ENCODE data around the gene SERPING1.

SERPING1 gene

GRCh38 chr11:57567515-57568329, 29.8 kb upstream of the SERPING1 start, which contains the start of gene UBE2L6:
Gene UBE2L6 (minus strand): TSS chr11:57567672. CDS start chr11:57567611, 61 bp downstream.
- no peak for TF ChIP-seq CTCF (IDR thresholded peaks at IDR 0.05; ENCODE audit: insufficient read depth, low read length, poor library complexity, severe bottlenecking)
- peak; percentile 83 for DNase-seq (ENCODE audit: extremely low read depth, insufficient read length)
- Histone ChIP-seq H3K4me3 (replicated peaks; ENCODE audit: low read depth, low read length) (peak within 1 kb of the TSS; percentile 95), H3K27me3 (replicated peaks; ENCODE audit: control insufficient read depth, insufficient read depth, low read length) (no peaks in the 10 kb centered on the region), H3K36me3 (ENCODE audit: control insufficient read depth, insufficient read depth, low read length) (no peaks in the 10 kb centered on the region)

- H3K4me3 ChIP-seq (replicated peaks; ENCODE audit: low read depth, low read length): peak overlapping the region; percentile 95
- TF ChIP-seq CTCF (IDR thresholded peaks at IDR 0.05; ENCODE audit: insufficient read depth, low read length, poor library complexity, severe bottlenecking): peak; percentile 95
- no peaks in the 10 kb centered on the region for H3K36me3 ChIP-seq (ENCODE audit: control insufficient read depth, insufficient read depth, low read length)
- DNase-seq (ENCODE audit: extremely low read depth, insufficient read length): peak; percentile 22
- no peaks in the 10 kb centered on the region for H3K27me3 ChIP-seq (replicated peaks; ENCODE audit: control insufficient read depth, insufficient read depth, low read length)
These were observed 29.1 kb upstream of the SERPING1 start for GRCh38 chr11:57568330-57568766.

- TF ChIP-seq CTCF (IDR thresholded peaks at IDR 0.05; ENCODE audit: insufficient read depth, low read length, poor library complexity, severe bottlenecking): no peak
- H3K36me3 ChIP-seq (ENCODE audit: control insufficient read depth, insufficient read depth, low read length): no peaks in the 10 kb centered on the region
- DNase-seq (ENCODE audit: extremely low read depth, insufficient read length): no peak
These were observed 25.9 kb upstream of the SERPING1 start for GRCh38 chr11:57571606-57572005.

GRCh38 chr11:57574061-57574460, 23.4 kb upstream of the SERPING1 start:
- H3K4me3 ChIP-seq (replicated peaks; ENCODE audit: low read depth, low read length): no peak overlapping the region

More at GRCh38 chr11:57571606-57572005, 25.9 kb upstream of the SERPING1 start:
- no peak overlapping the region for H3K4me3 ChIP-seq (replicated peaks; ENCODE audit: low read depth, low read length)
- H3K27me3 ChIP-seq (replicated peaks; ENCODE audit: control insufficient read depth, insufficient read depth, low read length): no peaks in the 10 kb centered on the region

GRCh38 chr11:57584341-57584740, 13.1 kb upstream of the SERPING1 start:
- H3K36me3 ChIP-seq (ENCODE audit: control insufficient read depth, insufficient read depth, low read length): no peaks in the 10 kb centered on the region
- no peak for DNase-seq (ENCODE audit: extremely low read depth, insufficient read length)
- no peaks in the 10 kb centered on the region for H3K27me3 ChIP-seq (replicated peaks; ENCODE audit: control insufficient read depth, insufficient read depth, low read length)
- H3K4me3 ChIP-seq (replicated peaks; ENCODE audit: low read depth, low read length): no peak overlapping the region
- no peak for TF ChIP-seq CTCF (IDR thresholded peaks at IDR 0.05; ENCODE audit: insufficient read depth, low read length, poor library complexity, severe bottlenecking)

More at GRCh38 chr11:57574061-57574460, 23.4 kb upstream of the SERPING1 start:
- Histone ChIP-seq H3K36me3 (ENCODE audit: control insufficient read depth, insufficient read depth, low read length) (no peaks in the 10 kb centered on the region), H3K27me3 (replicated peaks; ENCODE audit: control insufficient read depth, insufficient read depth, low read length) (no peaks in the 10 kb centered on the region)
- TF ChIP-seq CTCF (IDR thresholded peaks at IDR 0.05; ENCODE audit: insufficient read depth, low read length, poor library complexity, severe bottlenecking): no peak
- no peak for DNase-seq (ENCODE audit: extremely low read depth, insufficient read length)
